Renal cortical epithelial cell (primary cell): ENCODE data around the gene TBPL1. TPM values are rescaled to one million over a fixed set of nuclear protein-coding genes. Genes with fewer than 3 reads are reported as not detected.

Source experiments
- DNase-seq: peaks from one replicate; pipeline ENCODE4 v3.0.0-alpha.2; 2011; ENCODE audit warnings: low read depth
- total RNA-seq: library from RNA; depleted of rRNA; stranded (reverse); fragments of >200 nt; gene quantifications from 2 replicates; pipeline ENCODE4 v1.2.3, GENCODE V29; 2014

TBPL1 gene
- total RNA-seq, 1 donor from 2014 or later = 23.5 TPM

DNA sequence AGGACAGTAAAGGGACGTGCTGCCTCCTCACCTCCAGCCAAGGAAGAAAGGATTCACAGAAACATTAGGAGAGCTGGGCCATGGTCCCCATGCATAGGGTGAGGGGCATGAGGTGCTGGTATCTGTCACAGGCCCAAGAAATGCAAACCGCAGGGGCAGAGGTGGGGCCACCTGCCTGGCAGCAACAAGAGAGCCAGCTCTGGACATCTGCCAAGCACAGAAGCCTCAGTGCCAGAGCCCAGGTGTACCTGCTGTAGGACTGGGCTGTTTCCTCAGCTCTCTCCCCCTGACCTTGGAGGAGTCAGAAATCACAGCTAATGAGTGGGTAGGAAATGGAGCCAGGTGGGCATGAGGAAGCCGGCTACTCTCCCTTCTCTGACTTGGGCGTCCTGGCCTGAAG lies 54.1 kb downstream of the TBPL1 start:
- DNase-seq = peak; percentile 18

DNA sequence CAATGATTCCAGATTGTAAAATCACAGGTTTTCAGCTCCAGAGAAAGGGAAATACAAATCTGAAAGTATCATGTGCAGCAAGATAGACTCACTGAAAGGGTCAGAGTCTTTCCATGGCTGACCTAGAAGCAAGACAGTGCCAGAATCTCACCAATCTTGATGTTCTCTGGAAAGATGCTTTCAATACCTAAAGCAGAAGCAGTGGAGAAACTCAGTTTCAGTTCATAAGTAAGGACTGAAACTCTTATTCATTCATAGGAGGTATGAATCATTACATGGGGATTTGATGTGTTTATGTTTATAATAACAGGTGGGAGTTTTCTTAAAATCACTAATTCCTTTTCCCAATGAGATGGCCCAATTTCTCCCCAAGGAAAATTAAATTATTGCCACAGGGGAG lies 56.9 kb downstream of the TBPL1 start:
- DNase-seq = no peak

DNA sequence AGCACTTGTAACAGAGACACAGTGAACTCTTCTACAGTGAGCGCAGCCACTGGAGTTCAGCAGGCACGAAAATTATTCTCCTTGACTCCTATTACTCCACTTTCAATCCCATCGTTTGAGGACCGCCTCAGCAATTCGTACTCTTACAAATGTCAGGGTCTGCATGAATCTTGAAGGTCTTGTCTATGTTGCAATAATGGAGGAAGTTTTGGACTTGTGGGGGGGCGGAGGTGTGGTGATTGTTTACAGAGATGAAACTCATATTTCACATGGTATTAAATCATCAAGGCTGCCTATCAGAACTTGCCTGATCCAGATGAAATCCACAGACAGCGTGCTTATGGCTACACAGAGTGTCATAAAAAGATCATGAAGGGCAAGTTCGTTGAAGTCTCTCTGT lies 57.4 kb downstream of the TBPL1 start:
- DNase-seq = no peak

DNA sequence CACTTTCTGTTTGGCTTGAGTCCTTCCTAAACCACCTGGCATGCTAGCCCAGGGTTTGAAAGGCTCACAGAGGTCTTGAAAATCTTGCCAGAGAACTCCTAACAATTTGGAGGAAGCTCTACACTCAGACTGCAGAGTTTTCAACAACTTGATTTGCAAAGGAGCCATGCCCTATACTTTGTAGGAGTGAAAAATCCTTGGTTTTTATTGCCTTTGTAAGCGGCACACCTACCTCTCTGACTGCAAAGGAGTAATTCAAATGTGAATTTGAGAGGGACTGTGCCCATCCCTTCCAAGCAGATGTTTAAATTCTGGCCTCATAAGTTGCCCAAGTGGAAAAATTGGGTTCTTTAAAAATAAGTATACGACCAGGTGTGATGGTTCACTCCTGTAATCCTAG lies 58.0 kb downstream of the TBPL1 start:
- no peak for DNase-seq

DNA sequence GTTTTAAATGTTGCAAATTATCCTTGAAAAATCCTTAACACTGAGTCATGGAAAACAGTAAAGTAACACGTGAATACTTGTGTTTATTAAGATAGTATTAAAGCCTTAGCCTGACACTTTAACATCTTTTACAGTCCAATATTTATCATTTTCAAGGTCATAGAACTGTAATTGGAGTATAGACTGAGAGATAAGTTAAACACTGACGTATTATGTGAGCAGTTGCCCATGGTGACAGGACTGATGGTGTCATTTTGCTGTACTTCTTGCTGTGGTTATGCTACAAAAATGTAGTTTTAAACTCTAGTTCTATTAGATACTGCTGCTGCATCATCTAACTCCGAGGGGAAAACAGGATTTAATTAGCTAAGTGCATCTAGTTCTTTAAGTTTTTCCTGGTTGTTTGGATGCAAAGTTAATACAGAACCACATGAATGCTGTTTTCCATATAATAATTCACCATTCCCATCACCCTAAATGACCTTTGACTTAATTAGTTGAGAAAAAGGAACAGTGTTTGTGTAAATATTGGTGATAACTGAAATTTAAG lies 61.6 kb downstream of the TBPL1 start:
- no peak for DNase-seq

DNA sequence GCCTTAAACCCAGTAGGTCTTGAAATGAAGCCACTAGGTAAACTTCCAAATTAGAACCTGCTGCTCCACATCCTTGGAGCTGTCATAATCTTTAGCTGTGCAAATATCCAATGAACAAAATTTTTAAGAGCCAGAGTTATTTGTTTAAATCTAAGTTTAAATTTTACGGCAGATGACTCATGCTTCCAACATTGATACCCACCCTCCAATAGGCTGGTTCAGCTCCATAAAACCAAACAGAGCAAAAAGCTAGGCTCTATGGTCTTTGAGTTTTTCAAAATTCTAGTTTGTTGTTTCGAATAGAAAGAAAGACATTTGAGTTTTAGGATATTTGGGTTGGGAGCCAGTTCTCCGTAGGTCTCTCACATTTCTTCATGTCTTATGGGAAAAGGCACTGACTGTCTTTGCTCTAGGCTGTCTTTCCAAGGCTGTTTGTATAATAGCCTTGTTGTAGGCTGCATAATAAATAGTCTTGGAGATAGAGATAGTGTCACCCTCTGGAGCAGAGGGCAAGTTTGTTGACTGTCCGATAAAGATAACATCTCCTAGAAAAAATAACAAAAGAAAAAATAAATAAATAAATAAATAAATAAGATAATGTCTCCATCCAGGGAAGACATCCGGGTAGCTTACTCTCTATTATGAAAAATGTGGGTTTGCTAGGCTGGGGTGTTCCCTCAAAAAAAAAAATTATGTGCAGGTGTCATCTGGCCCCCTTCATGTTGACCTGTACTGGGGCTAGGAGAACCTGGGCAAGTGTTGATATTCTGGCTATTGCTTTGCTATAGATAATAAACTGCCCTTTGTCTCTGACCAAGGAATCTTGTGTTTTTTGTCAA lies 62.9 kb downstream of the TBPL1 start:
- DNase-seq = no peak

DNA sequence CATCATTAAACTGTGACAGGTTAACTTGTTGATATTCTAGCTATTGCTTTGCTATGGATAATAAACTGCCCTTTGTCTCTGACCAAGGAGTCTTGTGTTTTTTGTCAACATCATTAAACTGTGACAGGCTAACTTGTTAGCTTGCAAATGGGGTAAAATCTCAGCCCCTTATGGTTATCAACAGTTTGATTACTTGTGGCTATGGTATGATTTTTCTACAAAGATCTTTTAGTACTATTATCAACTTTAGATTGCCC lies 63.5 kb downstream of the TBPL1 start:
- DNase-seq = no peak

DNA sequence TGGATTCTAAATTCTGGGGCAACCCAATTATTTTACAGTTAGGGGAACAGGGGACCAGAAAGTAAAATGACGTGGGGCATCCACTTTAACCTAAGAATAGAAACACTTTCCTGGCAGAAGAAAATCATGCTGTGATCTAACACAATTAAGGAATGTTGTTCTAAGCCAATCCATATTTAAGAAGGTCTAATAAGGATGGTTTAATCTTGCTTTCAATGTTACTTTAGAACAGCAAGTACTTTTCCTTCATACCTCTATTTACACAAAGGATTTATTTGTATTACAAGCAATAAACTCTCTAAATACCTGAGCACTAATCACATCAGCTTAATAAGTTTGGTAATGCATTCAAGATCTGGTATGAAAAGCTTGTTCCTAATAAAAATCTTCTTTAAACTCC lies 67.0 kb downstream of the TBPL1 start:
- DNase-seq = no peak

DNA sequence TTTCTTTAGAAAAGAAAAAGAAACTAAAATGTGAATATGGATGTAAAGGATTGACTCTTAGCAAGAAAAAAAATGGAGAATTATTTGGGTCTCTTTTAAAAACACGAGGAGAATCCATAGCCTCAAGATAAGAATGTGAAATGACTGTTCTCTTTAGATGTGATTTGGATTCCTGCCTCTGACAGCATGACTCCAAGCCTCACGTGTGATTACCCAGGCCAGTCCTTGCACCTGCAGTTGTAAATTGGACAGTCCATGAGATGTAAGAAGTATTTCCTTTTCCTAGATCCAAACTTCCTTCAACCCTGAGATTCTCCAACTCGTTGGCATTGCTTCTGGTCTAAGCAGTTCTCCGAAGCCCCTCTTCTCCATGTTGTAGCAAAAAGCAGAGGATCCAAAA lies 67.5 kb downstream of the TBPL1 start:
- no peak for DNase-seq

DNA sequence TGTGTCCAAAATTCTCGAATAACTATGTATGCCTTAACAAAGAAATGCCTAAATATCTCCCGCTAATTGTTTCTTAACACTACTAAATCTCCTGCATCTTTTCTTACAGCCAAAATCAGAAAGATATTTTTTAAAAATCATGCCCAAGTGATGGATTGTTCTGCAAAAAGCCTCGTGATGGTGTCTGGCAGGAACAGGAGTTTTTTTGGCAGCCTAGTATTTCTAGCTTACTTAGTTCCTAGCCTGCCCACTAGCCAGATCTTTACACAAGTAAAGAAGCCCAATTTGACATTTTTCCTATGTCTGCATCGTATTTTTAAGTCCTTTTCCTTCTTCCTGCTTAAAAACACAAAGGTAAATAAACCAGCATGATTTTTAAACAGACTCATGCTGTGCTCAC lies 67.9 kb downstream of the TBPL1 start:
- no peak for DNase-seq

DNA sequence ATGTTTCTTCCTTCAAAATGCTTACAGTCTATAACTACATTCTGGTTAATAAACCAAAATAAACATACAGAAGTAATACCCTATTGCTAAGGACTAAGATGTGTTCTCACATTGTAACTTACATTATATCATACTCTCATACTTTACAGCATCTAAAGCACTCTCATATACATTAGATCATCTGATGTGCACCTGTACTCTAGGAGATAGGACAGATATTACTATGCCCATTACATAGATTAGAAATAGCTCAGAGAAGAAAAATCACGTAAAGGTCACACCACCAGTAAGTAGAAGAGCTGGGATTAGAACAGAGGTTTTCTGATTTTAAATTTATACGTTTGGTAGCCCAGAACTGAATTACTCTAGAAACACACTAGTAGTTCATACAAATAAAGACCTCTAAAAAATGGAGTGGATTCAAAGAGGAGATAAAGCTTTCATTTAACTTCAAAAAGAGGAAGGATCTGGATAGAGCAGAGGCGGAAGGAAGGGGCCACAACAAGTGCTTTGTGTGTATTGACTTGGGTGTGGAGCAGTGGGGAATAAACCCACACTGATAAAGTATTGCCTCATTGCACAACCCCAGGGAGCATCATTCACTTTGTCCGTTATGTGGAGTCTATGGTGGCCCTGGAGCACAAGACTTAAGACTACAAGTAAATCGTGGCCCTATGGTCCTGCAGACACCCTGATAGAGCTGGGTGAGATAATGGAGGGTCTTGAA lies 68.5 kb downstream of the TBPL1 start:
- no peak for DNase-seq

DNA sequence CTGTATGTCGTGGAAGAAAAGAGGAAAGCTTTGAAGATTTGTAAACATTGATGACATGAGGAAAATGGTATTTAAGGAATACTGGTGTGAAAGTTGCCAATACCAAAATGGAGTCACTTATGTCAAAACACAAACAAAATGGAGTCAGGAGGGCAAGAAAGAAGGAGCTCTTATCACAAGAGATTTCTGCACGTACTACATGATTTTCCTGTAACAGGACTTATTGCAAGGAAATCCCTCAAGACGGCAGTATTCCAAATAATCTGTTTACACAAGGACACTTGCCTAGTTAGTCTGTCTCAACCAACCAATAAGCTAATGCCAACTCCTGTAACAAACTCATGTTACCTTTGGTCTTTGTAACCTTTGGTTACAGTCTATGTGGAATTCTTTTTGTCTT lies 69.6 kb downstream of the TBPL1 start:
- DNase-seq = no peak

DNA sequence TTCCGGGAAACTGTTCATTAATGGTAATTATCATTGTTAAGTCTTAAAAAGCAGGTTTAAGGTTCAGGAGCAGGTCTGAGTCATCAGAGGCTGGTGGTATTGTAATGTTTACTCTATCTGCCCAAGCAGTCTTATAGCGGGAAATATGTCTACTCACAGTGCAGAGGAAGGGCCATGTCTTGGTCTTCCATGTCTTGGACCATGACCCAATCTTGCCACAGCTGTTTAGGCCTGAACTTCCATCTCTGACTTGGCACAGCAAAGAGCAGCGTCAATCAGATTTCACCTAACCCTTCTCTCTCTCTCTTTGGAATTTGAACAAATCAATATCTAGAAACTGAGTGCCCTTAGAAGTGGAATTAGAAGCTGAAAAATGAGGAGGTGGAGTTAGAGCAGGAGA lies 73.6 kb downstream of the TBPL1 start:
- DNase-seq = peak; percentile 80

DNA sequence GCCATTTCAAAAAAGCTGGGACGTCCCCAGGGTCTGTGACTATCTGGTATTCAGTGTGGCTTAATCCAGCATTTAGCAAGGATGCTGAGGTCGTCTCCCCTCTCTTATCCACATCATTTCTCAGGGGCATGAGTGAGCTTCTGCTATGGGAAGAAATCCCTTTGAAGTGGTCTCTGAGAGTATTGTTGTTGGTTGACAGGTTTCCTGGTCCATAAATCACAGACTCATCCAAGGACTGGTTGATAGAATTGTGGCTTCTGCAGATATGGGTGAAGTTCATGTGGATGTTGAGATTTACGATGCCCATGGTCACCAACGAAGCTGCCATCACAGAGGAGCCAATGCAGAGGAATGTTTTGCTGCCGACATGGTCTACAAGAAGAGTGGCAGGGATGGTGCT lies 75.4 kb downstream of the TBPL1 start:
- DNase-seq = peak; percentile 21

DNA sequence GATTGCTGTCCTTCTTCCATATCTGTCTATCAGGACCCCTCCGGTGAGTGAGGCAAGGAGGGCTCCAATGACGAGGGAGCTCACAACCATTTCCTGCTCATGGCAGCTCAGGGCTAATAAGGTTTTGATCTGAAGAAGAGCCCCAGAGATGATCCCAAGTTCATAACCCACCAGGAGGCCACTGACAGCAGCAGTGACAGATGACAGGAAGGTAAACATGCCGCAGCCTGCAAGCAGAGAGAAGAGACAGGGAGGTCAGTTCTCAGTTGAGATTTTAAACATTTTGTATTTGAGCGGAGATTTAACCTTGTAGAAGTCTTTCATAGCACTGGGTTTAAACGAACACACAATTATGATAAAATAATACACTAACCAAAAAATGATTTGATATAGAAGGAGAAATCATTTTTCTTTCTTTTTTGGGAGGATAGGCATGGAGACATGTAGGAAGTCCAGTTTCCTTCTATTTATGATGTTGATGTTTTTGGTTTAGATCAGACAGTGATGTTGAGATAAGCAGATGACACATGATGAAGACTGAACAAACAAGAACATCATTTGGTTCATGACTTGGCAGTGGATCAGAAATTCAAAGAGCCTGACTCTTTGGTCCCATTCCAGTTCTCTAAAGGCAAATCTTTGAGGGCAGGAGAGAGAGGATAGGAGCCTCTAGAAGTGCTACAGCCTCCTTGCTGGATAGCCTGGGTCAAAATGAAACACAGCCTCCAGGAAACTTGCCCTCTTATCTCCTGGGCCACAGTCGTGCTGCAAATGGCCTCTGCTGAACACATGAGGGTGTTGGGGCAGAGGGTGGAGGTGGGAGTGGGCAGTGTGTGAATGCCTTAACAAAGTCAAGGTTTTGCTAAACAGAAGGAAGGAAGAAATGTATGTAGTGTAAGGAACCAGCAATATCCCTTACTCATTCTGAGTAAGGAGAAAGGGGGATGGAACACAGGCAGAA lies 76.8 kb downstream of the TBPL1 start:
- DNase-seq = peak; percentile 21

DNA sequence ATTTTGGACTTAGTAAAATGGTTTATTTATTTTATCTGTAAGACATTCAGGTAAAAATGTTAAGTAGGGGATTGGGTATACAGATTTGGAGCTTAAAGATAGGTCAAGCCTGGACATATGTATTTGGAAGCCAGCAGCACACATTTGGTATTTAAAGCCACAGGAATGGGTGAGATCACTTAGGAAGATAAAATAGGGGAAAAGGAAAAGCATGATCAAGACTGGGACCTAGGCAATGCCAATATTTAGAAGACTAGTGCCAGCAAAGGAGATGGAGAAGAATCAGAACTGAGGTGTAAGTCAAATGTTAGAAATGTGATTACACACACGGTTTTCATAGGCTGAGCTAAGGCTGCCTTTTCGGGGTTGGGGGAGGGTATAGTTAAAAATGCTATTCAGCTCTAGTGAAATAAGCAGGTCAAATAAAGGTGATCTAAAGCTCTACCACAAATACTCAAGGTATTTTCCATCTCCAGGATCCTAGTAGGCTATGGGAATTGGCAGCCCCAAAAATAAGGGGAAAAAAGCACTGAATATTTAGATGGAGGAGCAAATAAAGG lies 78.8 kb downstream of the TBPL1 start:
- DNase-seq = peak; percentile 11

DNA sequence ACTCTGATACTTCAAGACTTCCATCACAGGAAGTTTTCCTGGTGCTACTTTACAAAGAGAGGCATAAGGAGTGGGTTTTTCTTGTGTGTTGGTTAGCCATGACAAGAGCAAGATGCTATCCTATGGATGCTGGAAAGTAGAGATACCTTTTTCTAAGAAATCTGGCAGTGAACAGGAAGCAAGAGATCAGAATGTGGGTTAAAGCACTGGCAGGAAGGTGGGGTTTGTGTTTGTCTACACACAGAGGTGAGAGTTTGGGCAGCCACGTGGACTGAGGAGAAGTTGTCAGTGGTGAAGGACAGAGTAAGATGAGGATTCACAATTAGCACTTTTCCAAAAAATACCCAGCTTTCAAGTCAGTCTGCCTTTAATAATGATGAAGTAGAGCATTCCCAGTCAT lies 81.5 kb downstream of the TBPL1 start:
- no peak for DNase-seq

DNA sequence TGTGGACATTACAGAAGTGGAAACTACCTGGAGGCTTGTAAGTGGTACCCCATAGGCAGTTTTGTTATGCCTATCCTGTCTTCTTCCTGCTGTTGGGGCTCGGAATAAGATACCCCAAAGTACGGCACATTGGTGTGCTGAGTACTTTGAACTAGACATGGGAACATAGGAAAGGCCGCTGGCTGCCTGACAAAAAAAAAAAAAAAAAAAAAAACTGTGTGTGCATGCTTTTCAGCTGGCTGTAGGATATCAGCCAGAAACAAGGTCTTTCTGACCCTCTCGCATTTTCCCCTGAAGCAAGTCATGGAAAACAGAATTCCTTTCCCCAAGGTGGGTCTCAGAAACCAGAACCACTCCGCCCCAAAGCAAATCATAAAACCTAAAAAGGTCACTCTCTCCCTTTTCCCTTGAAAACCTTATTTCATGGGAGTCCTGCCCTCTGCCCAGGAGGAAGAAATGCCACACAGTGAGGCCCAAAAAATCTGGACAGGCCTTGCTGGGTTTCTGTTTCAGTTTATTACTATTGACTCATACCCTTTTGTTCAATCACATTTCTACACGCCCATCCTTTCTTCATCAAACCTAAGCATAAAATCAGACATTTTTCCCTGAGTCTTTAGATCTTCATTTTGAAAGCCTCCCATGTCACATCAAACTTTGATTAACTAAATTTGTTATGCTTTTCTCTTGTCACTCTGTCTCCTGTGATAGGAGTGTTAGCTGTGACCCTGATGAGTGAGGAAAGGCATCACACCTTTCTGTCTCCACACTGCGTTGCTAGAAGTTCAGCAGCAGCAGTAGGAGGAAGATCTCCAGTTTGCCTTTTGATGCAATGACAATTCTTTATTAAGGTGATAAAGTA lies 82.2 kb downstream of the TBPL1 start:
- DNase-seq = peak; percentile 59

DNA sequence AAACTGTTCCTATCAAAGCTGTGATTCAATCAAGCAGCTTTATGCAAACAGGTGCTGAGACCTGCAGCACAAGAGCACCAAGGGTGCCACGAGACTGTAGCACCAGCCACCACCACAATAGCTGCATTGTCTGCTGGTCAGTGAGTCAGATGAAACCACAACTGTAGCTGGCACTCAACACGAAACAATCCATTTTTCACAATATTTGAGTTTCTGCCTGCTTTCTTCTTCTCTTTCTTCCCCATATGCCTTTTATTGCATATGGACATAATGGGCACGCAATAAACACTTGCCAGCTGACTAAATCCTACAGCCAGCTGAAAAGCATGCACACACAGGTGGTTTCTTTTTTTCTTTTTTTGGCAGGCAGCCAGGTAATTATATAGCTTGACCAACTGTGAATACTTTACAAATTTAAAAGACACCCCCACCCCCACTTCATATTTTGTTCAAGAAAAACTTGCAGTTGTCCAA lies 82.8 kb downstream of the TBPL1 start:
- DNase-seq = peak; percentile 84

DNA sequence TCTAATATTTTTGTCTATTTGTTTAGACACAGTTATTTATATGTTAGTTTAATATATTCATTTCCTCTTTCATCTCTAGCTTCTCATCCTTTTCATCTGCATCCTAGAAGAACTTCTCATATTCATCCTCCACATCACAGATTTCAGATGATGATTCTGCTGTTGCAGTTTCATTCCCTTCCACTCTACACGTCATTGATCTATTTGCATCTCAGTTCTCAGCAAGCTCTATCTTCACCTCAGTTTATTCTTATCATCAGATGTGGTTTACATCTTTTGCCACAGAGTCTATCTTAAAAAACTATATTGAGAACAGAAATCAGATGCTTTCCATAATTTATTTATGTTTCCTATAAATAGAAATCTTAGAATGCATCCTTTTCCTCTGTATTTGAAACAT lies 86.1 kb downstream of the TBPL1 start:
- DNase-seq = no peak
